Nephron (organoid): ENCODE measurements around the gene TMTC3.

ENCODE experiments used
- H3K27ac Mint-ChIP-seq, 3 experiments: 2 replicates each; pipeline ENCODE4 v1.8.0; 2020; ENCODE audit warnings: mixed read lengths in 3 of 3, mild to moderate bottlenecking in 2 of 3, moderate library complexity in 1 of 3
- H3K27me3 Mint-ChIP-seq: 2 replicates; pipeline ENCODE4 v1.8.0; 2021; ENCODE audit warnings: low read depth, mild to moderate bottlenecking, moderate library complexity, mixed read lengths
- H3K36me3 Mint-ChIP-seq: 2 replicates; pipeline ENCODE4 v1.8.0; 2020; ENCODE audit warnings: low read depth, mixed read lengths
- H3K4me1 Mint-ChIP-seq: 2 replicates; pipeline ENCODE4 v1.8.0; 2020; ENCODE audit warnings: mixed read lengths
- H3K4me3 Mint-ChIP-seq, 3 experiments: 2 replicates each; pipeline ENCODE4 v1.8.0; 2020; ENCODE audit warnings: mild to moderate bottlenecking in 3 of 3, mixed read lengths in 3 of 3, moderate library complexity in 2 of 3
- H3K9me3 Mint-ChIP-seq: 2 replicates; pipeline ENCODE4 v1.8.0; 2020; ENCODE audit warnings: mixed read lengths
- TF ChIP-seq, protein P1 (sequence below), 3 experiments: fragments of 200-600 bp; sonication (generic); IDR thresholded peaks; one replicate each; pipeline ENCODE4 v1.5.0; 2021; ENCODE audit warnings: antibody characterized with exemption in 3 of 3; ENCODE audit not compliant: unreplicated experiment in 3 of 3

TMTC3 gene

DNA sequence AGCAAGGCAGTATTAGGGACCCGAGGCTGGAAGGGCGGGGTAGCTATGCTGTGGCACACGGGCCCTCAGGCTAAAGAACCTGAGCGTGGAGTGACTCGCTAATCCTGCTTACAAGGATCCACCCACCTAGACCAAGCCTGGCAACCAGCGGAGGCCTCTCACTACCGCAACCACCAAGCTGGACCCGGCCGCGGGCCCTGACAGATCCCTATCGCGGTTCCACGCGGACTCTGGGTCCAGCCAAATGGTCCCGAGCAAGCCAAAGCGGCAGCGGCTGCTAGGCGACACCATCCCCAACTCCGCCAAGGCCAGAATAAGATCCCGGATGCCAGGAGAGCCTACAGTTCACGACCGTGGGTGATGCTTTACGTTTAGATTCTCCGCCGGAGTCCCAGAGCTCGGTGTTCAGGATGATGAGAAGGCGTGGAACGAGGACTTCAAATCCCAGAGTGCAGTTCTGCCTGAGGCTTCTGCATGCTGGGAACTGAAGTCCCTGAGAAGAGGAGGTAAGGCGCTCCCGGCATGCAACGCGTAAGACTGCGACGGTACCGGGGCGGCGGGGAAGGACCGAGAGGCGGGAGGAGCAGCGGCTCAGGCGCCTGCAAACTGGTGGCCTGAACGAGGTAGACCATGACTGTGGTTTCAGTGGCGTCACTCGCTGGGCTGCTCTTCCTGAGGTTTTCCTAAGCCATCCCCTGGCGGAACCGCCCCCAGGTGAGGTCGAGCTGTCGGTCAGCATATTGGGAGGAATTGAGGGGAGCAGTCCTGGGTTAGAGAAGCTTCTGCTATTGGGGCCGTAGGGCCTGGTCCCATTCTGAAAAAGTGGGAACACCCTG lies at the start of gene TMTC3, which contains the start of gene CEP290:
Gene TMTC3, plus strand, starts transcription at position 534 of the 836 bp plus-strand sequence. CDS start 6,009 bp downstream, outside the sequence.
Gene CEP290, minus strand, starts transcription at position 315 of the 836 bp plus-strand sequence. CDS start 781 bp downstream, outside the sequence.
- Mint-ChIP-seq H3K4me3 (peak within 1 kb of the TSS; percentile 88 to 90 (median 89)), H3K4me1 (peaks cover 25% of the 10 kb centered on the region), H3K9me3 (no peaks in the 10 kb centered on the region), H3K27ac (peak within 1 kb of the TSS; percentile 22 to 90 (median 83)), H3K36me3 (peaks cover 23% of the 10 kb centered on the region), H3K27me3 (no peaks in the 10 kb centered on the region)
- TF ChIP-seq, protein P1, sequence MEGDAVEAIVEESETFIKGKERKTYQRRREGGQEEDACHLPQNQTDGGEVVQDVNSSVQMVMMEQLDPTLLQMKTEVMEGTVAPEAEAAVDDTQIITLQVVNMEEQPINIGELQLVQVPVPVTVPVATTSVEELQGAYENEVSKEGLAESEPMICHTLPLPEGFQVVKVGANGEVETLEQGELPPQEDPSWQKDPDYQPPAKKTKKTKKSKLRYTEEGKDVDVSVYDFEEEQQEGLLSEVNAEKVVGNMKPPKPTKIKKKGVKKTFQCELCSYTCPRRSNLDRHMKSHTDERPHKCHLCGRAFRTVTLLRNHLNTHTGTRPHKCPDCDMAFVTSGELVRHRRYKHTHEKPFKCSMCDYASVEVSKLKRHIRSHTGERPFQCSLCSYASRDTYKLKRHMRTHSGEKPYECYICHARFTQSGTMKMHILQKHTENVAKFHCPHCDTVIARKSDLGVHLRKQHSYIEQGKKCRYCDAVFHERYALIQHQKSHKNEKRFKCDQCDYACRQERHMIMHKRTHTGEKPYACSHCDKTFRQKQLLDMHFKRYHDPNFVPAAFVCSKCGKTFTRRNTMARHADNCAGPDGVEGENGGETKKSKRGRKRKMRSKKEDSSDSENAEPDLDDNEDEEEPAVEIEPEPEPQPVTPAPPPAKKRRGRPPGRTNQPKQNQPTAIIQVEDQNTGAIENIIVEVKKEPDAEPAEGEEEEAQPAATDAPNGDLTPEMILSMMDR (IDR thresholded peaks at IDR 0.05; ENCODE audit: unreplicated experiment in 3 of 3) = no peak

DNA sequence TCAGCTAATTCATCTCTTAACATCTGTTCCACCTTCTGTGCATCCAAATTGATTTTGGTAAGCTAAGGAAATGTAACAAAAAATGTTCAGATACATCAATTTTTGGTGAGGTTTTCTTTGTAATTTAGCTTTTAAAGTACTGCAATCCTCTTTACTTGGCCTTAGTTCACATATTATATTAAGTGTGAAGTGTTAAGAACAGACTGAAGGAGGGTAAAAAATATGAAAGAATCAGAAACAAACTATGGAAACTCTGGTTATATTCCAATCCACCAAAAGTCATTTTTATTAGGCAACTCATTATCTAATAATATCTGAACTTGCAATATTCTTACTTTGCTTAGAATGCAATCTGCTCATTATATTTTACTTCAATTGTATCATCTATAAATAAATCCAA lies 49.3 kb upstream of the TMTC3 start:
- no peaks in the 10 kb centered on the region for H3K27me3 Mint-ChIP-seq
- H3K4me1 Mint-ChIP-seq = no peaks in the 10 kb centered on the region
- H3K4me3 Mint-ChIP-seq = no peak overlapping the region
- TF ChIP-seq, protein P1 (IDR thresholded peaks at IDR 0.05; ENCODE audit: unreplicated experiment in 3 of 3) = no peak
- H3K27ac Mint-ChIP-seq = no peak overlapping the region
- H3K36me3 Mint-ChIP-seq = peaks cover 33% of the 10 kb centered on the region
- H3K9me3 Mint-ChIP-seq = no peaks in the 10 kb centered on the region

DNA sequence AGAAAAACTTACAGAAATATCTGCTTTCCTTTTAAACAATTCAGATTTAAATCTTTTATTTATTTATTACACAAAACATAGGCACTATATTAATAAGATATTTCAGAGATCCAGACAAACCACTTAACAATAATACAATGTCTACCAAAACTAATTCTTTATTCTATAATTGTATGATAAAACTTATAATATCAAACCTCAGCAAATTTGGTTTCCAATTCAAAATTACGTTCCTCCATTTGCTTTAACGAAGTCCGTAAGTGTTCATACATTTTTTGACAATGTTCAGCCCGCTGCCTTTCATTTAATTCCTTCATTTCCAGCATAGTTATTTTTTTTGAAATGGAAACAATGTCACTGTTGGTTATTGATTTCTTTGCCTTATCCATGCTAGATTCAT lies 48.5 kb upstream of the TMTC3 start:
- H3K4me3 Mint-ChIP-seq = no peak overlapping the region
- TF ChIP-seq, protein P1 (IDR thresholded peaks at IDR 0.05; ENCODE audit: unreplicated experiment in 3 of 3) = no peak
- peaks cover 34% of the 10 kb centered on the region for H3K36me3 Mint-ChIP-seq
- H3K27ac Mint-ChIP-seq = no peak overlapping the region
- no peaks in the 10 kb centered on the region for H3K9me3 Mint-ChIP-seq
- no peaks in the 10 kb centered on the region for H3K27me3 Mint-ChIP-seq
- no peaks in the 10 kb centered on the region for H3K4me1 Mint-ChIP-seq

DNA sequence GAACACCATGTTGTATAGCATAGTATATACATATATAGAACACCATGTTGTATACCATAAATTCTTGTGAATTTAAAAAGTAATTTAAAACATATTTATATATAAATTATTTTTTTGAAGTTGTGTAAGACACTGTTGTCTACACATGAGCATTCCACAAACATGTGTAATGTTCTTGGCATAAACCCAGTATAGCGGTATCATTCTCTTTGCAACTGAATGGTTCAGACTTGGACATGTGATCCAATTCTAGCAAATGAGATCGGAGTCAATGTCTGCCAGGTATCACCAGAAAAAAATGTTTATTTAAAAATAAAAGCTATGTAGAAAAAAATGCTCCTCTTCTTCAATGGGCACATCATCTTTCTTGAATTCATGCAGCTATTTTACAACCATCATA lies 34.1 kb upstream of the TMTC3 start:
- peaks cover 40% of the 10 kb centered on the region for H3K36me3 Mint-ChIP-seq
- no peak overlapping the region for H3K4me3 Mint-ChIP-seq
- no peaks in the 10 kb centered on the region for H3K4me1 Mint-ChIP-seq
- no peaks in the 10 kb centered on the region for H3K9me3 Mint-ChIP-seq
- TF ChIP-seq, protein P1 (IDR thresholded peaks at IDR 0.05; ENCODE audit: unreplicated experiment in 3 of 3) = no peak
- no peaks in the 10 kb centered on the region for H3K27me3 Mint-ChIP-seq
- no peak overlapping the region for H3K27ac Mint-ChIP-seq

DNA sequence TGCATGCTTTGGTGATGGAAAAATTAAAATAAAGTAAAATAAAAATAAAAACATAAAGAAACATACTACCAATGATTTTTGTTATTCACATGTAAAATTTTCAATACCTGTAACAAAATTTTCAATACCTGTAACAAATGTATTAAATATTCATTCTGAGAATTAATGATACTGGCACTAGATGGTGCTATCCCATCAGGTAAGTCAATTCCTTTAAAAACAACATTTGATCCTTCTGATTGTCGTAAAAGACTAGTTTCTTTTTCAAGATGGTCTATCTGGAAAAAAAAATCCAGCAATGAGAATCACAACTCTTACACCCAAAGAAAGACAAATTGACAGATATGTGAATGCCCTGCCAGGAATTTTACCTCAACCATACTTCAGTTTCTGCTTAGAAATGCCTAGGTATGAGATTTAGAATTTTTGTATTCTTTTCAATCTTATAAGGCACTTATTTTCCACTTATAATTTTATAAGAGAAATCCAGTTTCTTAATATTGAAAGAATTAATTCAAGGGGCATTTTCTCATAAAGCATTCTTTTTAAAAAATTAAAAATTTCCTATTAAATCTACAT lies 30.9 kb upstream of the TMTC3 start:
- TF ChIP-seq, protein P1 (IDR thresholded peaks at IDR 0.05; ENCODE audit: unreplicated experiment in 3 of 3) = peak; percentile 21 to 32 (median 30)
- Mint-ChIP-seq H3K9me3 (no peaks in the 10 kb centered on the region), H3K4me1 (no peaks in the 10 kb centered on the region), H3K27ac (peak overlapping the region in 1 of 3 experiments; percentile 26), H3K27me3 (no peaks in the 10 kb centered on the region), H3K4me3 (no peak overlapping the region), H3K36me3 (peaks cover 41% of the 10 kb centered on the region)
